ENCODE results near the gene DDX60. TPM values are rescaled to one million over a fixed set of nuclear protein-coding genes. Genes with fewer than 3 reads are reported as not detected.

The DDX60 gene
- 1.5 to 5.7 TPM (median 2.8 TPM) in 5 replicates for total RNA-seq (2022; extraction: Qiagen RNA extraction; ENCODE audit: low read depth)

DNA sequence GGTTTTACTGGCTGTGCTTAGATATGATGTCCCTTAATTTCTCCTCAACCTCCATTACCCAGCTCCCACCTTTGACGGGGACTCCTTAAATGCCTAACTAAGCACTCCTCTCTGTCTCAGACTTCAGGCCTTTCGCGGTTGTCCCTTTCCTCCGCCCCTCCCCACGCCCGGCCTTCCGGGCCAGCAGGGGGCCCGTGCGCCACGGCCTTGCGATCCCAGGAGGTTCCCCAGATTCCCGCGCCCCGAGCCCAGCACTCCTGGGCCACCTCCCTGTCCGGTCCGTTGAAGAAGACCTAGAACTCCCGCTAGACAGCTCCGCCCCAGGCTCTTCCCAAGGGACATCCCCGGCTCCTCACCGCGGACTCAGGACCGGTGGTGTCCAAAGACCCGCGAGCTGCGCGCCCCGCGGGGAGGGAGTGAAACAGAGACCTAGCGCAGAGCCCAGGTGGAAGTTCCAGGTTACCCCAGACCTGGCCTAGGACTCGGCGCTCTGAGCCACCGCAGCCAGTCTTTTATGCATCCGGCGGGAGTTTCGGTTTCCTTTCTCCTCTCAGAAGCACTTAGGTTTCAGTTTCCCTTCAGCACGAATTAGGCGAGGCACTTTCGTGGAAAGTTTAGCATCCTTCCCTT lies at the start of gene DDX60:
DDX60 (minus strand) TSS at position 487 of the 630 bp plus-strand sequence. CDS start 7,493 bp downstream, outside the sequence.

Other genes with a start within 250 kb of the DDX60 start
- 3.5 to 5.2 TPM (median 4.3 TPM) in 5 replicates for gene ANXA10, start 226.2 kb downstream of the DDX60 start, total RNA-seq (2022; extraction: Qiagen RNA extraction; ENCODE audit: low read depth)
- 11.5 to 16.0 TPM (median 12.9 TPM) in 5 replicates for gene DDX60L, start 161.7 kb upstream of the DDX60 start, total RNA-seq (2022; extraction: Qiagen RNA extraction; ENCODE audit: low read depth)
- 61.5 to 94.5 TPM (median 73.7 TPM) in 5 replicates for gene PALLD, start 178.3 kb upstream of the DDX60 start, total RNA-seq (2022; extraction: Qiagen RNA extraction; ENCODE audit: low read depth)